ENCODE data around the gene GPAT3.

GPAT3 gene

GRCh38 chr4:83651846-83652245 is 115.9 kb downstream of the GPAT3 start:
- no peak for DNase-seq
